GM21786 (cell line): ENCODE results near the gene C11orf98.

Source experiments
- ATAC-seq: cut with Tn5 transposase; IDR thresholded peaks from one replicate; pipeline ENCODE4 v1.9.1; 2021; ENCODE audit not compliant: unreplicated experiment

The C11orf98 gene

GRCh38 chr11:62613291-62613778 is 51.7 kb downstream of the C11orf98 start:
- no peak for ATAC-seq
